H1 (cell line): Measurements from ENCODE around the gene PDZRN3.

ENCODE experiments used
- ASH2L ChIP-seq: fragments of 200-600, 300-600 bp; sonication (generic); IDR thresholded peaks from one replicate; pipeline ENCODE4 v1.7.1; 2017; ENCODE audit warnings: low read length
- CHD2 ChIP-seq: IDR thresholded peaks from 2 replicates; pipeline ENCODE4 v1.6.1; 2012; ENCODE audit warnings: low read length, improper control_type of control experiment
- KDM1A ChIP-seq: fragments of 200-600, 300-600 bp; sonication (generic); IDR thresholded peaks from 2 replicates; pipeline ENCODE4 v1.7.1; 2016; ENCODE audit warnings: mild to moderate bottlenecking, low read length, borderline replicate concordance
- TBP ChIP-seq: IDR thresholded peaks from 2 replicates; pipeline ENCODE4 v1.6.1; 2011; ENCODE audit warnings: low read depth, low read length, improper control_type of control experiment
- TF ChIP-seq, protein P1 (sequence below), 3 experiments: IDR thresholded peaks; 1 replicate in 2 of 3; 2 replicates in 1 of 3; pipeline versions ENCODE4 v1.5.1 to v1.6.1; 2011; ENCODE audit warnings: low read length in 3 of 3, mild to moderate bottlenecking in 3 of 3, inconsistent platforms in 2 of 3, low read depth in 1 of 3, moderate library complexity in 1 of 3; ENCODE audit not compliant: insufficient read depth in 1 of 3; ENCODE audit errors: control extremely low read depth in 1 of 3
- TF ChIP-seq, protein P2 (sequence below): IDR thresholded peaks from 2 replicates; pipeline ENCODE4 v1.6.1; 2011; ENCODE audit warnings: low read depth, mild to moderate bottlenecking, low read length; ENCODE audit not compliant: insufficient read depth
- TF ChIP-seq, protein P3 (sequence below): IDR thresholded peaks from 2 replicates; pipeline ENCODE4 v1.6.1; 2011; ENCODE audit warnings: low read length, improper control_type of control experiment

DNA sequence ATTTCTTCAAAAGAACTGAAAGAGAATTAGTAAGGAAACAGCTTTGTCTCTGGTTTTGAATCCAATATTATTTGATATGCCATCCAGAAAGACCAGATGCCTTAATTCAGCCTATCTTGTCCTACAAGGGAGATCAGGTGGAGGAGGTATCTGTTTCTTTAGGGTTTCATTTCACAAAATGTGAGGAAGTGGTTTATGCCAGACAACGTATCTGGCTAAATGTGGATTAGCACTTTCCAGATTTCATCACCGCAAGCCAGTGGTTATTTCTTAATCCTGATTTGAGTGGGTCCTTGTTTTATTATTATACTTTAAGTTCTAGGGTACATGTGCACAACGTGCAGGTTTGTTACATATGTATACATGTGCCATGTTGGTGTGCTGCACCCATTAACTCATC lies 292.2 kb downstream of the PDZRN3 start:
- TF ChIP-seq, protein P1, sequence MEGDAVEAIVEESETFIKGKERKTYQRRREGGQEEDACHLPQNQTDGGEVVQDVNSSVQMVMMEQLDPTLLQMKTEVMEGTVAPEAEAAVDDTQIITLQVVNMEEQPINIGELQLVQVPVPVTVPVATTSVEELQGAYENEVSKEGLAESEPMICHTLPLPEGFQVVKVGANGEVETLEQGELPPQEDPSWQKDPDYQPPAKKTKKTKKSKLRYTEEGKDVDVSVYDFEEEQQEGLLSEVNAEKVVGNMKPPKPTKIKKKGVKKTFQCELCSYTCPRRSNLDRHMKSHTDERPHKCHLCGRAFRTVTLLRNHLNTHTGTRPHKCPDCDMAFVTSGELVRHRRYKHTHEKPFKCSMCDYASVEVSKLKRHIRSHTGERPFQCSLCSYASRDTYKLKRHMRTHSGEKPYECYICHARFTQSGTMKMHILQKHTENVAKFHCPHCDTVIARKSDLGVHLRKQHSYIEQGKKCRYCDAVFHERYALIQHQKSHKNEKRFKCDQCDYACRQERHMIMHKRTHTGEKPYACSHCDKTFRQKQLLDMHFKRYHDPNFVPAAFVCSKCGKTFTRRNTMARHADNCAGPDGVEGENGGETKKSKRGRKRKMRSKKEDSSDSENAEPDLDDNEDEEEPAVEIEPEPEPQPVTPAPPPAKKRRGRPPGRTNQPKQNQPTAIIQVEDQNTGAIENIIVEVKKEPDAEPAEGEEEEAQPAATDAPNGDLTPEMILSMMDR (IDR thresholded peaks at IDR 0.05; ENCODE audit: control extremely low read depth in 1 of 3, insufficient read depth in 1 of 3, low read depth in 1 of 3, low read length in 3 of 3), result no peak
- TF ChIP-seq, protein P2, sequence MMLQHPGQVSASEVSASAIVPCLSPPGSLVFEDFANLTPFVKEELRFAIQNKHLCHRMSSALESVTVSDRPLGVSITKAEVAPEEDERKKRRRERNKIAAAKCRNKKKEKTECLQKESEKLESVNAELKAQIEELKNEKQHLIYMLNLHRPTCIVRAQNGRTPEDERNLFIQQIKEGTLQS, result no peak
- TF ChIP-seq ASH2L, result no peak
- no peak for TF ChIP-seq CHD2
- TF ChIP-seq KDM1A, result no peak
- TF ChIP-seq TBP, result no peak
- TF ChIP-seq, protein P3, sequence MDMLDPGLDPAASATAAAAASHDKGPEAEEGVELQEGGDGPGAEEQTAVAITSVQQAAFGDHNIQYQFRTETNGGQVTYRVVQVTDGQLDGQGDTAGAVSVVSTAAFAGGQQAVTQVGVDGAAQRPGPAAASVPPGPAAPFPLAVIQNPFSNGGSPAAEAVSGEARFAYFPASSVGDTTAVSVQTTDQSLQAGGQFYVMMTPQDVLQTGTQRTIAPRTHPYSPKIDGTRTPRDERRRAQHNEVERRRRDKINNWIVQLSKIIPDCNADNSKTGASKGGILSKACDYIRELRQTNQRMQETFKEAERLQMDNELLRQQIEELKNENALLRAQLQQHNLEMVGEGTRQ, result no peak
